H1 (cell line): ENCODE results near the gene TPPP2. TPM values are rescaled to one million over a fixed set of nuclear protein-coding genes. Genes with fewer than 3 reads are reported as not detected.

Source experiments
- CTCF ChIA-PET: fragments of 300-600 bp; sonication (Branson Sonifier 250); formaldehyde crosslinking; loops from one replicate; lab custom pipeline; 2021; ENCODE audit not compliant: partially characterized antibody; lab: Charles Lee
- POLR2A ChIA-PET: fragments of 300-600 bp; sonication (Branson Sonifier 250); formaldehyde crosslinking; loops from one replicate; lab custom pipeline; 2021; ENCODE audit warnings: inconsistent platforms; ENCODE audit not compliant: partially characterized antibody; lab: Charles Lee
- DNase-seq, 2 experiments: peaks; one replicate each; pipeline versions ENCODE4 v3.0.0 to v3.0.0-alpha.2; 2010 to 2022; ENCODE audit warnings: low spot score in 2 of 2, low read depth in 1 of 2, mixed read lengths in 1 of 2
- FAIRE-seq: peaks from 2 replicates; lab custom pipeline; 2011; peaks lifted over from hg19 to GRCh38; lab: Jason Lieb, UNC
- H2AFZ ChIP-seq: 2 replicates; pipeline ENCODE4 v1.8.1; 2012; ENCODE audit warnings: low read length, inconsistent platforms
- H2AK5ac ChIP-seq: 2 replicates; pipeline ENCODE4 v1.6.1; 2013; ENCODE audit warnings: low read depth, low read length
- H2BK120ac ChIP-seq: replicated peaks from 2 replicates; pipeline ENCODE3; 2013; ENCODE audit warnings: low read depth, low read length, inconsistent platforms
- H2BK12ac ChIP-seq: 2 replicates; pipeline ENCODE4 v1.6.1; 2013; ENCODE audit warnings: low read depth, low read length
- H2BK15ac ChIP-seq: 2 replicates; pipeline ENCODE4 v1.6.1; 2013; ENCODE audit warnings: low read length
- H2BK20ac ChIP-seq: 2 replicates; pipeline ENCODE4 v1.6.1; 2013; ENCODE audit warnings: low read length
- H2BK5ac ChIP-seq: 2 replicates; pipeline ENCODE4 v1.6.1; 2013; ENCODE audit warnings: low read depth, low read length
- H3K14ac ChIP-seq: 2 replicates; pipeline ENCODE4 v1.6.1; 2013; ENCODE audit warnings: inconsistent platforms; ENCODE audit not compliant: insufficient read length
- H3K18ac ChIP-seq: 2 replicates; pipeline ENCODE4 v1.6.1; 2013; ENCODE audit warnings: low read length; ENCODE audit errors: extremely low read depth
- H3K23ac ChIP-seq: 2 replicates; pipeline ENCODE4 v1.6.1; 2013; ENCODE audit warnings: inconsistent platforms; ENCODE audit not compliant: insufficient read length
- H3K23me2 ChIP-seq: 2 replicates; pipeline ENCODE4 v1.6.1; 2013; ENCODE audit warnings: low read depth, low read length
- H3K27ac ChIP-seq: 2 replicates; pipeline ENCODE4 v1.6.1; 2011; ENCODE audit warnings: low read depth, low read length, inconsistent platforms
- H3K27me3 ChIP-seq, 4 experiments: replicated peaks in 1 of 4; 1 replicate in 1 of 4; 2 replicates in 3 of 4; pipeline versions ENCODE4 v1.6.1 to v1.8.1; 2011 to 2013; ENCODE audit warnings: low read length in 3 of 4, mild to moderate bottlenecking in 3 of 4, inconsistent platforms in 2 of 4, mixed read lengths in 2 of 4, moderate library complexity in 1 of 4; ENCODE audit not compliant: control insufficient read depth in 3 of 4, insufficient read depth in 3 of 4; ENCODE audit errors: extremely low read depth in 1 of 4
- H3K36me3 ChIP-seq, 4 experiments: 2 replicates each; pipeline versions ENCODE4 v1.6.1 to v1.8.1; 2011 to 2013; ENCODE audit warnings: mild to moderate bottlenecking in 4 of 4, low read length in 3 of 4, moderate library complexity in 2 of 4, control low read depth in 1 of 4, inconsistent platforms in 1 of 4; ENCODE audit not compliant: insufficient read depth in 4 of 4, control insufficient read depth in 2 of 4
- H3K4ac ChIP-seq: replicated peaks from 2 replicates; pipeline ENCODE3; 2013; ENCODE audit warnings: low read length, low read depth, mixed read lengths, inconsistent platforms; ENCODE audit not compliant: insufficient read length
- H3K4me1 ChIP-seq, 4 experiments: replicated peaks in 1 of 4; 1 replicate in 1 of 4; 2 replicates in 3 of 4; pipeline versions ENCODE4 v1.6.1 to v1.8.1; 2011 to 2013; ENCODE audit warnings: low read length in 3 of 4, inconsistent platforms in 2 of 4, mixed read lengths in 1 of 4; ENCODE audit not compliant: insufficient read depth in 4 of 4, control insufficient read depth in 3 of 4
- H3K4me2 ChIP-seq, 2 experiments: 2 replicates each; pipeline versions ENCODE4 v1.6.1 to v1.8.1; 2011 to 2013; ENCODE audit warnings: low read depth in 2 of 2, low read length in 2 of 2, control low read depth in 1 of 2, inconsistent platforms in 1 of 2, mild to moderate bottlenecking in 1 of 2; ENCODE audit not compliant: insufficient read depth in 1 of 2
- H3K4me3 ChIP-seq, 4 experiments: fragments of 200-600, 300-600 bp in 1 of 4; sonication (generic), shearing (Covaris generic), sonication (Bioruptor Twin) in 1 of 4; 2 replicates each; pipeline versions ENCODE4 v1.5.1 to v1.8.1; 2011 to 2016; ENCODE audit warnings: low read length in 4 of 4, low read depth in 3 of 4, control low read depth in 2 of 4, inconsistent platforms in 2 of 4, mild to moderate bottlenecking in 2 of 4, mixed read lengths in 1 of 4, moderate library complexity in 1 of 4; ENCODE audit not compliant: insufficient read depth in 2 of 4; ENCODE audit errors: extremely low read depth in 1 of 4
- H3K56ac ChIP-seq: replicated peaks from 2 replicates; pipeline ENCODE3; 2013; ENCODE audit warnings: low read depth, mild to moderate bottlenecking, mixed read lengths, low read length, inconsistent platforms; ENCODE audit not compliant: insufficient read length
- H3K79me1 ChIP-seq: 2 replicates; pipeline ENCODE4 v1.6.1; 2013; ENCODE audit warnings: low read depth, low read length, control low read depth
- H3K79me2 ChIP-seq, 2 experiments: 2 replicates each; pipeline versions ENCODE4 v1.6.1 to v1.8.1; 2012 to 2013; ENCODE audit warnings: low read length in 2 of 2, mild to moderate bottlenecking in 2 of 2, inconsistent platforms in 1 of 2; ENCODE audit not compliant: insufficient read depth in 2 of 2, control insufficient read depth in 1 of 2
- H3K9ac ChIP-seq, 4 experiments: replicated peaks in 1 of 4; 1 replicate in 1 of 4; 2 replicates in 3 of 4; pipeline versions ENCODE4 v1.6.1 to v1.8.1; 2011 to 2013; ENCODE audit warnings: low read depth in 3 of 4, low read length in 3 of 4, control low read depth in 2 of 4, mild to moderate bottlenecking in 2 of 4, moderate library complexity in 2 of 4, inconsistent platforms in 1 of 4; ENCODE audit errors: extremely low read depth in 1 of 4
- H3K9me3 ChIP-seq, 2 experiments: 2 replicates each; pipeline versions ENCODE4 v1.6.1 to v1.8.1; 2012 to 2013; ENCODE audit warnings: mild to moderate bottlenecking in 2 of 2, moderate library complexity in 2 of 2, control low read depth in 1 of 2, inconsistent platforms in 1 of 2, low read depth in 1 of 2, low read length in 1 of 2, mixed read lengths in 1 of 2; ENCODE audit not compliant: insufficient read depth in 2 of 2
- H4K20me1 ChIP-seq, 2 experiments: replicated peaks in 1 of 2; 2 replicates each; pipeline versions ENCODE3 to v1.8.1; 2011 to 2013; ENCODE audit warnings: inconsistent platforms in 2 of 2, low read length in 2 of 2, mild to moderate bottlenecking in 1 of 2; ENCODE audit not compliant: insufficient read depth in 2 of 2, control insufficient read depth in 1 of 2
- H4K5ac ChIP-seq: 2 replicates; pipeline ENCODE4 v1.6.1; 2013; ENCODE audit warnings: low read length, low read depth, mixed read lengths, inconsistent platforms; ENCODE audit not compliant: insufficient read length
- H4K8ac ChIP-seq: 2 replicates; pipeline ENCODE4 v1.8.0; 2013; ENCODE audit warnings: mild to moderate bottlenecking, moderate library complexity, low read length, inconsistent platforms; ENCODE audit not compliant: insufficient read depth; ENCODE audit errors: extremely low read depth
- H4K91ac ChIP-seq: replicated peaks from 2 replicates; pipeline ENCODE3; 2013; ENCODE audit warnings: low read length, mixed read lengths, inconsistent platforms; ENCODE audit not compliant: insufficient read length
- BRCA1 ChIP-seq: IDR thresholded peaks from 2 replicates; pipeline ENCODE4 v1.6.1; 2012; ENCODE audit warnings: low read depth, low read length, improper control_type of control experiment
- CBX5 ChIP-seq: fragments of 300-800, 300-1000 bp; sonication (generic); IDR thresholded peaks from 2 replicates; pipeline ENCODE4 v1.7.1; 2016; ENCODE audit warnings: antibody characterized with exemption, low read length, low read depth
- CTCF ChIP-seq, 3 experiments: IDR thresholded peaks; 1 replicate in 2 of 3; 2 replicates in 1 of 3; pipeline versions ENCODE4 v1.5.1 to v1.6.1; 2011; ENCODE audit warnings: low read length in 3 of 3, mild to moderate bottlenecking in 3 of 3, inconsistent platforms in 2 of 3, low read depth in 1 of 3, moderate library complexity in 1 of 3; ENCODE audit not compliant: insufficient read depth in 1 of 3; ENCODE audit errors: control extremely low read depth in 1 of 3
- GABPA ChIP-seq: IDR thresholded peaks from 2 replicates; pipeline ENCODE4 v1.6.1; 2011; ENCODE audit warnings: mild to moderate bottlenecking, low read length, moderate library complexity, borderline replicate concordance; ENCODE audit not compliant: insufficient read depth
- RBBP5 ChIP-seq: IDR thresholded peaks from 2 replicates; pipeline ENCODE4 v1.7.1; 2012; ENCODE audit warnings: low read depth, mild to moderate bottlenecking, inconsistent platforms, low read length, moderate library complexity, borderline replicate concordance
- RFX5 ChIP-seq: IDR thresholded peaks from 2 replicates; pipeline ENCODE4 v1.6.1; 2011; ENCODE audit warnings: low read depth, low read length, improper control_type of control experiment, borderline replicate concordance
- SIRT6 ChIP-seq: IDR thresholded peaks from one replicate; pipeline ENCODE4 v1.7.1; 2012; ENCODE audit warnings: low read length, inconsistent platforms
- SP2 ChIP-seq: IDR thresholded peaks from 2 replicates; pipeline ENCODE4 v1.6.1; 2012; ENCODE audit warnings: mild to moderate bottlenecking, low read length, inconsistent platforms
- TAF7 ChIP-seq: optimal IDR thresholded peaks from 2 replicates; pipeline ENCODE3; 2011; ENCODE audit warnings: low read depth, mild to moderate bottlenecking, inconsistent platforms, low read length, moderate library complexity, borderline replicate concordance
- TCF12 ChIP-seq: IDR thresholded peaks from 2 replicates; pipeline ENCODE4 v1.6.1; 2011; ENCODE audit warnings: low read depth, mild to moderate bottlenecking, low read length
- WGBS, 2 experiments: shearing (Covaris generic) in 1 of 2; methylation state at CpG; one replicate each; pipeline versions ENCODE4 v1.1.6 to v1.1.7; 2013 to 2015; ENCODE audit warnings: low lambda C conversion rate in 2 of 2, mixed read lengths in 2 of 2, inconsistent platforms in 1 of 2, low coverage in 1 of 2, missing lambda C conversion rate in 1 of 2; ENCODE audit not compliant: insufficient replicate concordance in 2 of 2, insufficient coverage in 1 of 2, insufficient read length in 1 of 2; ENCODE audit errors: extremely low coverage in 1 of 2, missing lambda C conversion rate in 1 of 2; 5-methylcytosine and 5-hydroxymethylcytosine counted together
- polyA plus RNA-seq, 7 experiments: library from polyadenylated mRNA; depleted of rRNA in 3 of 7; stranded (reverse) in 5 of 7; unstranded in 2 of 7; fragments of >200 nt in 5 of 7; fragments of 200-250 nt in 2 of 7; gene quantifications; 1 replicate in 5 of 7; 2 replicates in 1 of 7; 4 replicates in 1 of 7; pipeline versions ENCODE4 v1.2.1 to v1.2.3, GENCODE V29; 2011 to 2013; ENCODE audit warnings: missing spikeins in 2 of 7, mixed read lengths in 2 of 7
- total RNA-seq: library from RNA; stranded (reverse); fragmentation: NEBNext Ultra II Directional; extraction: Animal tissue kit (Norgen Biotek cat#: 25700); gene quantifications from 2 replicates; pipeline ENCODE4 v1.2.1, GENCODE V29; 2021

TPPP2 gene
- total and polyA plus RNA-seq, 2 of the 8 experiments (the other 6 are each of a cell fraction or from before 2014, with no cell fraction given), result not detected

DNA sequence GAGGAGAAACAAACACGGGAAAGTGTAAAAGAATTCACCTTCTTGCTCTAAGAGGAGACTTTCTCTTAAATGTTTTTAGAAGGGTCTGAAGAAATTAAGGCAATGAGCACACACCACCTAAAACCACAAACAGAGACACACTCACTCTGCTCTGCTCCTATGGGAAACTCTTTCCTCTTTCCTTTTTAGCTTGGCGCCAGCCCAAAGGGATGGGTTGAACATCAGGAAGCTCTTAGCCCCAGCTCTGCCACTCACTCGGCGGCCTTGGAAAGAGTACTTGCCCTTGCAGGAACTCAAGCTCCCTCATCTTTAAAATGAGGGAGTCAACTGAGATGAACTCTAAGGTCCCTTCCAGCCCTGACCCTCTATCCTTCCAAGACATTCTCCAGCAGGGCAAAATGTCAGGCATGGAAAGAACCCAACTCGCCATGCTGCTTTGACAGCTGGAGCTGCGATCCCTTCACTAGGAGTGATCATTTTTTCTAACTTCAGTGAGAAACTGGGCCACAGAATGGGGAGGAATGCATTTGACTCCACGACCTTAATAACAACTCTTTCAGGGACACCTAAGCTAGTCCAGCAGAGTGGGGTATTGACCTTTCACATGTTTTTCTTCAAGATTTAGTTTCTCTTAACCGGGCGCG is 26.6 kb downstream of the TPPP2 start:
- no peak overlapping the region for H3K9ac ChIP-seq
- H3K27ac ChIP-seq, result no peak overlapping the region
- no peaks in the 10 kb centered on the region for H3K9me3 ChIP-seq
- no peaks in the 10 kb centered on the region for H3K36me3 ChIP-seq
- WGBS, 2 experiments, result 91% methylated on average over 10 of the region's 10 CpGs; no CpG with 5 or more reads in 1 of the 2 experiments
- H4K91ac ChIP-seq, result no peak overlapping the region
- H3K14ac ChIP-seq, result no peak overlapping the region
- H3K56ac ChIP-seq, result no peak overlapping the region
- H2BK20ac ChIP-seq, result no peak overlapping the region
- H3K23me2 ChIP-seq, result no peaks in the 10 kb centered on the region
- H4K20me1 ChIP-seq, result no peaks in the 10 kb centered on the region
- no peaks in the 10 kb centered on the region; a peak in 1 of 7 replicates for H3K27me3 ChIP-seq
- no peak overlapping the region for H3K4me3 ChIP-seq
- H3K79me1 ChIP-seq, result no peaks in the 10 kb centered on the region
- no peak overlapping the region for H3K18ac ChIP-seq
- H2AFZ ChIP-seq, result no peak overlapping the region
- DNase-seq, result no peak
- H3K79me2 ChIP-seq, result no peaks in the 10 kb centered on the region
- H2BK5ac ChIP-seq, result no peak overlapping the region
- no peak overlapping the region for H3K4ac ChIP-seq
- H3K4me2 ChIP-seq, result no peak overlapping the region
- peaks cover 0 to 3% (median 0%) of the 10 kb centered on the region in 4 experiments; a peak in 2 of 7 replicates for H3K4me1 ChIP-seq
- no peak overlapping the region for H2BK120ac ChIP-seq
- ChIA-PET CTCF (interaction anchor here (0.9 to 3.4 kb wide), 7 partner anchors 9 to 42 kb away, joined by 3 to 18 read pairs (median 5); no protein-coding TSS in a partner anchor), POLR2A (interaction anchor here (2.3 kb wide), 1 partner anchor 14 kb away, joined by 9 read pairs; the partner anchor contains the start of gene ARHGEF40)
- no peak overlapping the region for H3K23ac ChIP-seq
- H2BK12ac ChIP-seq, result no peak overlapping the region
- H2BK15ac ChIP-seq, result no peak overlapping the region
- FAIRE-seq, result no peak
- H2AK5ac ChIP-seq, result no peak overlapping the region
- H4K5ac ChIP-seq, result no peak overlapping the region
- no peak overlapping the region for H4K8ac ChIP-seq
- TF ChIP-seq SP2 (no peak), RFX5 (no peak), CTCF (IDR thresholded peaks at IDR 0.05; ENCODE audit: control extremely low read depth in 1 of 3, insufficient read depth in 1 of 3, low read depth in 1 of 3, low read length in 3 of 3) (no peak), TAF7 (no peak), CBX5 (no peak), GABPA (no peak), SIRT6 (no peak), TCF12 (no peak), BRCA1 (no peak), RBBP5 (no peak)
